MV-4-11 (cell line): Measurements from ENCODE around the gene EPG5.
A peak's percentile ranks its signal among the peaks of the same experiment; 100 is the strongest.
"Not testable (repeated sequence)": the region's sequence is repeated elsewhere in the genome, so short reads cannot be mapped to it uniquely, and the experiment has no call there.

Source experiments
- DNase-seq: peaks from one replicate; lab custom pipeline; 2025; lab: John Stamatoyannopoulos, UW

EPG5 gene

GRCh38 chr18:45837283-45838070, 129.7 kb downstream of the EPG5 start:
- DNase-seq: peak; percentile 19

- DNase-seq: no peak
Observed at GRCh38 chr18:45836242-45837205, 130.6 kb downstream of the EPG5 start.

GRCh38 chr18:45835057-45835636, 132.0 kb downstream of the EPG5 start:
- DNase-seq: no peak

- DNase-seq: no peak
Observed at GRCh38 chr18:45834306-45834705, 132.8 kb downstream of the EPG5 start.

DNA sequence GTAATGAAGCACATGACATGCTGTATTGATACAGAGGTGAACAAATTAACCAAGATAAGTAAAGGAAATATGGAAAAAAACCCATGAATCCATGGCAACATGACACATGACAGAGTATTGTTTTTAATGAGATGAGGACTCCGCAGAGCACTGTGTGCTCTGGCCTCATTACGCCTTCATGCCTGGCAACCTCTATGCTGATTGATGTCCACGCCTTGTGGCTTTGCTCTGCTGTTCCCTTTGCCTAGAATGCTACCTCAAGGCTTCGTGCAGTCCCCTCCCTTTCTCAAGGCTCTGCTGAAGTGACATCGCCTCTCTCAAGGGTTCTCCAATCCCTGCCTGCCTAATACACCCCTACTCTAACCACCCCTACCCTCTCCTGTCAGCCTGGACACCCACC, 133.3 kb downstream of the EPG5 start:
- no peak for DNase-seq

DNA sequence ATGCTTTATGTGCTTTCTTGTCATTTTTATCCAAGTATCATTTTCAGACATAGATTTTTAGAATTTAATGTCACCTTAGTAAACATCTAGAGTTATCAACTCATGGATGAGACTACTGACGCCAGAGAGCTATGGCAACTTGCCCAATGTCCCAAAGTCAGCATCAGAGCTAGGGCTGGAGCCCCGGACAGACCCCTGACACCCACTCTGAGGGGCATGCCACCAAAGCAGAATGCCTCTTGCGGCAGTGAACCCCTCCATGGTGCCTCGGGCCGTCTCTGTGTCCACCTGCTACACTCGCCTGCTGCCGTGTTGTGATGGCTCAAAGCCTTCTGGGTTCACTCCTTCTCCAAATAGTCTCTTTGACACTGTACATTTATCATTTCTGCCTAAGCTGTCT, 136.2 kb downstream of the EPG5 start:
- no peak for DNase-seq

DNA sequence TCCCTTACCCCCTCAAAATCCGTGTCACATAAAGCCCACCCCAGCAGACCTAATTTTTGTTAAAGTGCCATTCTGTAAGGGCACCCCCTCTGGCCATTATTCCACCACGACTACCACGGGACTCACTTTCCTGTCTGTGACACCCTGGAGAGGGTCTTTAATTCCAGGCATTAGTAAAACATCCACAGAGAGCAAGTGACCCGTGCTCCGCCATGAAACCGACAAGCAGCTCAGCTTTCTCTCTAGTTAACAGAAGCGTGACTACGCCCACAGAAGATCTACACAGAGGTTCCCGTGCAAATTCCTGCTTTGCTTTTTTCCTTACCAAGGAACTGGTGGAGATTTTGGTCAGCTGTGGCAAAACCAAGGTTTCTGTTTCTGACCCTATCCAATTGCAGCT, 137.3 kb downstream of the EPG5 start:
- no peak for DNase-seq

GRCh38 chr18:45828917-45829811, 138.0 kb downstream of the EPG5 start:
- DNase-seq: peak; percentile 60

DNA sequence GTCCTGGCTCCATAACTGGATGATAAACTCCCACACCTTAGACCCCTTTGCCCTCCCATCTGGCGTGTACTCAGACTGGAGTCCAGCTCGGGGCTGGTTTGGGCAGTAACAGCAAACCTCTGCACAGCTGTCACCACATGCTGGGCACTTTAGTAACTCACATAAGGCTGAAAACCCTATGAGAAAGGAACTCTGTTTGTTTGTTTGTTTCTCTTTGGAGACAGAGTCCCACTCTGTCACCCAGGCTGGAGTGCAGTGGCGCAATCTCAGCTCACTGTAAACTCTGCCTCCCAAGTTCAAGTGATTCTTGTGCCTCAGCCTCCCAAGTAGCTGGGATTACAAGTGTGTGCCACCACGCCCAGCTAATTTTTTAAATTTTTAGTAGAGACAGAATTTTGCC, 140.4 kb downstream of the EPG5 start:
- not testable (repeated sequence) for DNase-seq

DNA sequence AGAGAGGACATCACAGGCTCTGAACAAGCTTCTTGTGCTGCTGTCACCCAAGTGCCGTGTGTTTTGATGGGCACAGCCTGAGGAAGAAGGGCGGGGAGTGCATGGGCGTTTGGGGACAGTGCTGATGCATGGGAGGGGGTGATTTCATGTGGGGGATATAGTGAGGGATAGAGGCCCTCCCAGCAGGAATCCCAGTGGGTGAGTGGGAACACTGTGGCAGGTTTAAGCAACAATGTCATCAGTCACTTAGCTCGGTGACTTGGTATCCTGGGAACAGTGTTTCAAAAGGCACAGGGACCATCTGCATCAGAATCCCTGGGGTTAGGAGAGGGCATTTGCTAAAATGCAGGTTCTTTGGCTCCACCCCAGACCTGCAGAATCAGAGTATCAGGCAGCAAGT, 141.0 kb downstream of the EPG5 start:
- DNase-seq: no peak

DNA sequence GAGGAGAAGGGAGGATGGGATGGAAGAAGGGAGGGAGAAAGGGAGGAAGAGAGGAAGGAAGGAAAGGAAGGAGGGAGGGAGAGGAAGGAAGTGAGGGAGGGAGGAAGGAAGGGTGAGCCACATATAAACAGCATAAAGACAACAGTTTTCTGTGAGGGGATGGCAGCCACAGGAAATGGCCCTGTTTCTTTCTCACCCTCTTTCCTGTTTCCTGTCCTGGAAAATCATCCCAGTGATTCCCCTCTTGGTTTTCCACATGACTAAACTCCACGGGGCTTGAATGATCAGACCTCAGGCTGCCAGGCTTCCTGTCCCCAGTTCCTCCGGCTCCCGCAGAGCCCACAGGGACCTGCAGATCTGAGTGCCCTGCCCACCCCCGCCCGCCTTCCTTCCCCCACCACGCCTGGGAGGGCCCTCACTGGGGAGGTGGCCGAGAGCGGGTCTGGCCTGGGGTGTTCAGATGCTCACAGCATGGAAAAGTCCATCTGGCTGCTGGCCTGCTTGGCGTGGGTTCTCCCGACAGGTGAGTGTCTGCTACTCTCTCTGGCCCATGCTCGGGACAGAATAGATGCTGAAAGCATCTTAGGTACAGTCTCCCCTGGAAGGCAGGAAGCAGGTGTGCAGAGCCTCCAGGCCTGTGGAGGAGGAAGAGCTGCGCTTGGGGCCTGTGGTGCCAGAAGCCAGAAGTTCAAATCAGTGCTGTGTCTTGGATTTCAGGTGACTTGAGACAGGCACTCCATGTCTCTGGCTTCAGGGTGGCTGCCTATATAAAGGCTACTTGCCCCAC, 141.7 kb downstream of the EPG5 start, which contains the start of gene SIGLEC15:
Gene SIGLEC15 (plus strand): TSS at position 418 of the 787 bp plus-strand sequence. CDS start 54 bp downstream, at position 472.
- no peak for DNase-seq

- no peak for DNase-seq
Observed at GRCh38 chr18:45821711-45822110, 145.4 kb downstream of the EPG5 start.

GRCh38 chr18:45821026-45821425, 146.1 kb downstream of the EPG5 start:
- DNase-seq: no peak

GRCh38 chr18:45820106-45820745, 146.9 kb downstream of the EPG5 start:
- peak; percentile 25 for DNase-seq

- DNase-seq: peak; percentile 35
Observed at GRCh38 chr18:45818765-45819164, 148.4 kb downstream of the EPG5 start.

DNA sequence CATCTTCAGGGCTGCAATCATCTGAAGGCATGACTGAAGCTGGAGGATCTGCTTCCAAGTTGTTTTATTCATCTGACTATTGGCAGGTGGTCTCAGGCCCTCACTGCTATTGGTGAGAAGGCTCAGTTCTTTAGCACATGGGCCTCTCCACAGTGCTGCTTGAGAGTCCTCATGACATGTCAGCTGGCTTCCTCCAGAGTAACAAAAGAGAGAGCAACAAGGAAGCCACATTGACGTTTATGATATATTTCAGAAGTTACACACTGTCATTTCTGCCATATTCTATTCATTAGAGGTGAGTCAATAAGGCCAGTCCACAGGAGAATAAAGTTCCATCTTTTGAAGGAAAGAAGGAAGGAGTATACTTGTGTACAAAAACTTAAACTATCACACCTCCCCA, 149.6 kb downstream of the EPG5 start:
- no peak for DNase-seq

DNA sequence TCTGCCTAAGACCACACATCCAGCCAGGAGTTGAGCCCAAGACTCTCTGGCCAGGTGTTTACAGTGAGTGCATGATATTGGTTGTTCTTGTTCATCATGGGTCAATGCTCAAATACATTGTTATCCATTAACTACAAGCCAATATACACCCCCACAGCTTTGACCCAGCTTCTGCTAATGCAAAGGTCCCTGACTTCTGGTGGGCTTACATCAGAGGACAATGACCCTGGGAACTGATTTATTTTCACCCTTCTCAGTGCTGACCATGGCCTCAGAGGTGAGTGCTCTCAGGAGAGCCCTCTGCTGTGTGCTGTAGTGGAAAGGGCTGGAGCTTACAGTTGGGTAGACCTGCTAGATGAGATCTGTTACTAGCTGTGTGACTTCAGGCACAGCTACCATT, 152.4 kb downstream of the EPG5 start:
- DNase-seq: not testable (repeated sequence)

GRCh38 chr18:45807144-45807543, 160.0 kb downstream of the EPG5 start:
- peak; percentile 25 for DNase-seq

GRCh38 chr18:45806226-45806625, 160.9 kb downstream of the EPG5 start:
- no peak for DNase-seq

GRCh38 chr18:45805551-45805950, 161.6 kb downstream of the EPG5 start:
- no peak for DNase-seq
